Left renal pelvis (tissue), 4 donors: ENCODE results near the gene MAP1S. TPM values are rescaled to one million over a fixed set of nuclear protein-coding genes. Genes with fewer than 3 reads are reported as not detected.

Experiments used
- DNase-seq, 4 donors: peaks; one replicate each; pipeline ENCODE4 v3.0.0-alpha.2; 2013; ENCODE audit warnings: low read depth in 4 of 4, low spot score in 3 of 4
- polyA plus RNA-seq, 4 donors: library from polyadenylated mRNA; unstranded; fragments of 120-200 nt; gene quantifications; one replicate each; pipeline ENCODE4 v1.2.1, GENCODE V29; 2013; ENCODE audit not compliant: insufficient read length in 4 of 4

Gene MAP1S
- 10 to 100 TPM; 34.3 to 41.7 (median 37.8) TPM for polyA plus RNA-seq

GRCh38 chr19:17718947-17719711, at the start of gene MAP1S:
TSS of gene MAP1S (plus strand) at chr19:17719480. CDS start at chr19:17719503, 23 bp downstream.
- DNase-seq = peak in 1 of 4 donors; percentile 41

GRCh38 chr19:17671906-17672305, 47.4 kb upstream of the MAP1S start:
- no peak for DNase-seq

GRCh38 chr19:17673937-17674799, 45.1 kb upstream of the MAP1S start:
- DNase-seq = no peak

GRCh38 chr19:17676295-17676694, 43.0 kb upstream of the MAP1S start:
- no peak for DNase-seq

GRCh38 chr19:17677002-17677401, 42.3 kb upstream of the MAP1S start:
- no peak for DNase-seq

GRCh38 chr19:17678836-17679235, 40.4 kb upstream of the MAP1S start:
- no peak for DNase-seq

- DNase-seq = no peak
These were observed 39.6 kb upstream of the MAP1S start for GRCh38 chr19:17679526-17680229.

GRCh38 chr19:17680230-17680722, 39.0 kb upstream of the MAP1S start:
- peak in 1 of 4 donors; percentile 21 for DNase-seq

- no peak for DNase-seq
These were observed 37.7 kb upstream of the MAP1S start for GRCh38 chr19:17681505-17682125.

- no peak for DNase-seq
These were observed 37.0 kb upstream of the MAP1S start for GRCh38 chr19:17682273-17682672.

- DNase-seq = no peak
These were observed 36.2 kb upstream of the MAP1S start for GRCh38 chr19:17683078-17683477.

GRCh38 chr19:17684256-17684655, 35.0 kb upstream of the MAP1S start:
- no peak for DNase-seq

- DNase-seq = no peak
These were observed 33.7 kb upstream of the MAP1S start for GRCh38 chr19:17685451-17686022.

GRCh38 chr19:17686023-17686521, 33.2 kb upstream of the MAP1S start:
- no peak for DNase-seq

GRCh38 chr19:17686592-17687024, 32.7 kb upstream of the MAP1S start:
- no peak for DNase-seq

- no peak for DNase-seq
These were observed 32.0 kb upstream of the MAP1S start for GRCh38 chr19:17687141-17687856.

GRCh38 chr19:17687857-17688784, 31.2 kb upstream of the MAP1S start, which contains the start of gene UNC13A:
TSS of gene UNC13A (minus strand) at chr19:17688354. CDS start at chr19:17688199, 155 bp downstream.
- DNase-seq = peak in 2 of 4 donors; percentile 41 to 49
